Measurements from ENCODE around the gene MLPH.

The MLPH gene

GRCh38 chr2:237577458-237577857 is 90.4 kb downstream of the MLPH start:
- Histone ChIP-seq H3K27ac (ENCODE audit: low read depth, low read length, severe bottlenecking) (no peak overlapping the region), H3K4me1 (ENCODE audit: control insufficient read depth, insufficient read depth, low read length, poor library complexity, severe bottlenecking) (peaks cover 19% of the 10 kb centered on the region), H3K4me3 (ENCODE audit: extremely low read depth, insufficient read depth, low read length, poor library complexity, severe bottlenecking) (no peak overlapping the region), H3K9me3 (ENCODE audit: control insufficient read depth, low read length) (no peaks in the 10 kb centered on the region), H3K36me3 (ENCODE audit: control insufficient read depth, insufficient read depth, low read length) (no peaks in the 10 kb centered on the region)
- 98 to 100% methylated on average over 8 of the region's 10 CpGs for WGBS, 2 experiments (ENCODE audit: insufficient coverage in 2 of 2)

- H3K36me3 ChIP-seq (ENCODE audit: control insufficient read depth, insufficient read depth, low read length), result no peaks in the 10 kb centered on the region
- H3K4me3 ChIP-seq (ENCODE audit: extremely low read depth, insufficient read depth, low read length, poor library complexity, severe bottlenecking), result no peak overlapping the region
- H3K27ac ChIP-seq (ENCODE audit: low read depth, low read length, severe bottlenecking), result no peak overlapping the region
- H3K9me3 ChIP-seq (ENCODE audit: control insufficient read depth, low read length), result no peaks in the 10 kb centered on the region
- H3K4me1 ChIP-seq (ENCODE audit: control insufficient read depth, insufficient read depth, low read length, poor library complexity, severe bottlenecking), result peaks cover 16% of the 10 kb centered on the region
- 92 to 93% methylated on average over 22 to 24 of the region's 26 CpGs for WGBS, 2 experiments (ENCODE audit: insufficient coverage in 2 of 2)
Measured at GRCh38 chr2:237577956-237578870, 91.2 kb downstream of the MLPH start.

- Histone ChIP-seq H3K36me3 (ENCODE audit: control insufficient read depth, insufficient read depth, low read length) (no peaks in the 10 kb centered on the region), H3K9me3 (ENCODE audit: control insufficient read depth, low read length) (no peaks in the 10 kb centered on the region), H3K27ac (ENCODE audit: low read depth, low read length, severe bottlenecking) (no peak overlapping the region), H3K4me3 (ENCODE audit: extremely low read depth, insufficient read depth, low read length, poor library complexity, severe bottlenecking) (no peak overlapping the region), H3K4me1 (ENCODE audit: control insufficient read depth, insufficient read depth, low read length, poor library complexity, severe bottlenecking) (peaks cover 11% of the 10 kb centered on the region)
- WGBS, 2 experiments (ENCODE audit: insufficient coverage in 2 of 2), result no CpG with 5 or more reads among the region's 6 CpGs
Measured at GRCh38 chr2:237581326-237581725, 94.3 kb downstream of the MLPH start.

DNA sequence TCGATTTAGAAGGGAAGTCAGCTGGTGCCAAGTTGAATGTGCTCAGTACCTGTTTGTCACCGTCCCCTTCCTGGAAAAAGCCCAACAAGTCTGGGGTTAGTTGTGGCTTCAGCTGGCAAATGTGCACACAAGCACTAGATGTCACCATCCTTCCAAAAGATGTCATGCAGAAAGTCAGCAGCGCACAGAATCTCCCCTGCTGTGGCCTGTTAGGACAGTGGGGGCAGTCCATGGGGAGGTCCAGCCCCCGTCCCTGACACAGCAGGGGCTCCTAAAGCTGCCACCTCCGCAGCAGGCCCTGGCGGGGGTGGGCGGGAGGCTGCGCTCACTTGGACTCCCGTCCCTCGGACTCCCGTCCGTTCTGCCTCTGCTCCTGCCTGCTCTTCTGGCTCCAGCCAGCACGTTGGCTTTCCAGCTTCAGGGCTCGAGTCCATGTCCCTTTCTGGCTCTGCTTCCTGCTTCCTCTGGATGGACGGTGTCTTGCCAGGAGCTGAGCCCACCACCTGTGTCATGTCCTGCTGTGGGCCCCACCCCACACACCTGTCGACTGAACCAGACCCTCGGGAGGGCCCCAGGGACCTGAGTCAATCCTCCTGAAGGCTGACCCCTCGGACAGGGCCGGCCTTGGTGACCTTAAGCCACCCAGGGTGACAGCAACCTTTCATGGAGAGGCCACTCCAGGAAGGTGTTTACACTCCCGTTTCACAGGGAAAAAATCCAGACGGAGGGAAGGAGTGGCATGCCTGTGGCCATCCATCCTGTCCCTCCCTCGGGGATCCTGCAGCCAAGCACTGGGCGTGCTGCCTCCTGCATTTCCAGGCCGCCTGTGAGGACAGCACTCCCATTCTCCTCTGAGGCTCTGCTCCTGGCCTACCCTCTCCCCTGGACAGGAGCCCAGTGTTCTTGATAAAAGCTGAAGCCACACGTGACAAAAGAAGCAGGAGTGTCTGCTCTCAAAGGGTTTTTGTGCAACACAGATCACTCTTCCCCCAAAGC is 95.0 kb downstream of the MLPH start:
- peaks cover 11% of the 10 kb centered on the region for H3K4me1 ChIP-seq (ENCODE audit: control insufficient read depth, insufficient read depth, low read length, poor library complexity, severe bottlenecking)
- no peak overlapping the region for H3K4me3 ChIP-seq (ENCODE audit: extremely low read depth, insufficient read depth, low read length, poor library complexity, severe bottlenecking)
- WGBS, 2 experiments (ENCODE audit: insufficient coverage in 2 of 2), result 34 to 47% methylated on average over 25 of the region's 25 CpGs
- peaks cover under 1% of the 10 kb centered on the region for H3K9me3 ChIP-seq (ENCODE audit: control insufficient read depth, low read length)
- no peak overlapping the region for H3K27ac ChIP-seq (ENCODE audit: low read depth, low read length, severe bottlenecking)
- no peaks in the 10 kb centered on the region for H3K36me3 ChIP-seq (ENCODE audit: control insufficient read depth, insufficient read depth, low read length)

GRCh38 chr2:237583385-237584295 is 96.6 kb downstream of the MLPH start:
- Histone ChIP-seq H3K36me3 (ENCODE audit: control insufficient read depth, insufficient read depth, low read length) (no peaks in the 10 kb centered on the region), H3K4me1 (ENCODE audit: control insufficient read depth, insufficient read depth, low read length, poor library complexity, severe bottlenecking) (peaks cover 11% of the 10 kb centered on the region), H3K27ac (ENCODE audit: low read depth, low read length, severe bottlenecking) (no peak overlapping the region), H3K4me3 (ENCODE audit: extremely low read depth, insufficient read depth, low read length, poor library complexity, severe bottlenecking) (no peak overlapping the region), H3K9me3 (ENCODE audit: control insufficient read depth, low read length) (peaks cover 12% of the 10 kb centered on the region)
- 90 to 91% methylated on average over 13 of the region's 19 CpGs for WGBS, 2 experiments (ENCODE audit: insufficient coverage in 2 of 2)

- 83 to 90% methylated on average over 11 to 15 of the region's 15 CpGs for WGBS, 2 experiments (ENCODE audit: insufficient coverage in 2 of 2)
- Histone ChIP-seq H3K9me3 (ENCODE audit: control insufficient read depth, low read length) (peaks cover 12% of the 10 kb centered on the region), H3K4me1 (ENCODE audit: control insufficient read depth, insufficient read depth, low read length, poor library complexity, severe bottlenecking) (peaks cover 17% of the 10 kb centered on the region), H3K36me3 (ENCODE audit: control insufficient read depth, insufficient read depth, low read length) (no peaks in the 10 kb centered on the region), H3K4me3 (ENCODE audit: extremely low read depth, insufficient read depth, low read length, poor library complexity, severe bottlenecking) (no peak overlapping the region), H3K27ac (ENCODE audit: low read depth, low read length, severe bottlenecking) (no peak overlapping the region)
Measured at GRCh38 chr2:237585590-237586221, 98.7 kb downstream of the MLPH start.

GRCh38 chr2:237588044-237588696 is 101.1 kb downstream of the MLPH start:
- peaks cover 21% of the 10 kb centered on the region for H3K4me1 ChIP-seq (ENCODE audit: control insufficient read depth, insufficient read depth, low read length, poor library complexity, severe bottlenecking)
- no peaks in the 10 kb centered on the region for H3K36me3 ChIP-seq (ENCODE audit: control insufficient read depth, insufficient read depth, low read length)
- 91 to 100% methylated on average over 5 to 6 of the region's 9 CpGs for WGBS, 2 experiments (ENCODE audit: insufficient coverage in 2 of 2)
- no peak overlapping the region for H3K4me3 ChIP-seq (ENCODE audit: extremely low read depth, insufficient read depth, low read length, poor library complexity, severe bottlenecking)
- peaks cover 12% of the 10 kb centered on the region for H3K9me3 ChIP-seq (ENCODE audit: control insufficient read depth, low read length)
- H3K27ac ChIP-seq (ENCODE audit: low read depth, low read length, severe bottlenecking), result no peak overlapping the region

GRCh38 chr2:237590272-237591140 is 103.5 kb downstream of the MLPH start, which contains the start of gene RAB17:
Gene RAB17, minus strand, starts transcription at chr2:237590734. Its CDS starts 4,580 bp downstream, at chr2:237586154.
- Histone ChIP-seq H3K27ac (ENCODE audit: low read depth, low read length, severe bottlenecking) (no peak within 1 kb of the TSS), H3K4me3 (ENCODE audit: extremely low read depth, insufficient read depth, low read length, poor library complexity, severe bottlenecking) (no peak within 1 kb of the TSS)

More at GRCh38 chr2:237590272-237591140, 103.5 kb downstream of the MLPH start, which contains the start of gene RAB17:
- Histone ChIP-seq H3K36me3 (ENCODE audit: control insufficient read depth, insufficient read depth, low read length) (no peaks in the 10 kb centered on the region), H3K4me1 (ENCODE audit: control insufficient read depth, insufficient read depth, low read length, poor library complexity, severe bottlenecking) (peaks cover 44% of the 10 kb centered on the region), H3K9me3 (ENCODE audit: control insufficient read depth, low read length) (peaks cover 12% of the 10 kb centered on the region)
- 82 to 91% methylated on average over 14 to 15 of the region's 16 CpGs for WGBS, 2 experiments (ENCODE audit: insufficient coverage in 2 of 2)
